GM12878 (cell line): ENCODE results near the gene CFDP1.

Experiments used
- CTCF ChIP-seq, 3 experiments: IDR thresholded peaks in 2 of 3; conservative IDR thresholded peaks in 1 of 3; 2 replicates each; pipeline ENCODE4 v1.5.1; 2011; ENCODE audit warnings: low read depth in 3 of 3, low read length in 3 of 3, mild to moderate bottlenecking in 3 of 3, control low read depth in 2 of 3, moderate library complexity in 2 of 3, inconsistent platforms in 1 of 3, mixed read lengths in 1 of 3; ENCODE audit not compliant: control insufficient read depth in 2 of 3, insufficient read depth in 1 of 3; ENCODE audit errors: extremely low read depth in 1 of 3
- JUNB ChIP-seq: IDR thresholded peaks from 2 replicates; pipeline ENCODE4 v1.6.1; 2016; ENCODE audit warnings: antibody characterized with exemption, mild to moderate bottlenecking

- TF ChIP-seq CTCF (IDR thresholded peaks at IDR 0.05 in 2 of 3, conservative IDR thresholded peaks at IDR 0.05 in 1 of 3; ENCODE audit: control insufficient read depth in 2 of 3, extremely low read depth in 1 of 3, insufficient read depth in 1 of 3, low read depth in 3 of 3, low read length in 3 of 3): no peak
- no peak for TF ChIP-seq JUNB
Observed at GRCh38 chr16:75481475-75481874, 48.2 kb upstream of the CFDP1 start.
